OCI-LY1 (cell line): Measurements from ENCODE around the gene NOTO.
"Not testable (repeated sequence)": the region's sequence is repeated elsewhere in the genome, so short reads cannot be mapped to it uniquely, and the experiment has no call there.

Experiments used
- H2AFZ ChIP-seq: fragments of 200-600 bp; sonication (generic), shearing (Covaris generic); 2 replicates; pipeline ENCODE4 v1.6.0; 2014; ENCODE audit warnings: antibody characterized with exemption, mild to moderate bottlenecking, low read length
- H3F3A ChIP-seq: fragments of 200-600 bp; sonication (generic), shearing (Covaris generic); 2 replicates; pipeline ENCODE4 v1.6.0; 2014; ENCODE audit warnings: mild to moderate bottlenecking, antibody characterized with exemption, low read length, moderate library complexity; ENCODE audit not compliant: insufficient read depth
- H3K27ac ChIP-seq: fragments of 200-600 bp; sonication (generic); 2 replicates; pipeline ENCODE4 v1.5.1; 2014; ENCODE audit warnings: low read length, mixed run types, mild to moderate bottlenecking, low read depth; ENCODE audit not compliant: poor library complexity, severe bottlenecking
- H3K27me3 ChIP-seq: fragments of 200-600 bp; sonication (generic); 2 replicates; pipeline ENCODE4 v1.6.0; 2014; ENCODE audit warnings: antibody characterized with exemption, mild to moderate bottlenecking, low read length, moderate library complexity; ENCODE audit not compliant: insufficient read depth
- H3K36me3 ChIP-seq: fragments of 200-600 bp; sonication (generic); 2 replicates; pipeline ENCODE4 v1.6.1; 2014; ENCODE audit warnings: mild to moderate bottlenecking, antibody characterized with exemption, low read length, moderate library complexity, mixed read lengths; ENCODE audit not compliant: insufficient read depth
- H3K4me1 ChIP-seq: fragments of 200-600 bp; sonication (generic); 2 replicates; pipeline ENCODE4 v1.5.1; 2014; ENCODE audit warnings: mild to moderate bottlenecking, low read length, moderate library complexity; ENCODE audit not compliant: insufficient read depth, severe bottlenecking
- H3K4me2 ChIP-seq: fragments of 200-600 bp; sonication (generic), shearing (Covaris generic); 2 replicates; pipeline ENCODE4 v1.6.1; 2014; ENCODE audit warnings: low read length
- H3K4me3 ChIP-seq: fragments of 200-600 bp; sonication (generic); 2 replicates; pipeline ENCODE4 v1.5.1; 2014; ENCODE audit warnings: low read length, low read depth, mild to moderate bottlenecking, mixed read lengths; ENCODE audit not compliant: poor library complexity, severe bottlenecking
- H3K79me2 ChIP-seq: fragments of 200-600 bp; shearing (Covaris generic); 2 replicates; pipeline ENCODE4 v1.6.1; 2016; ENCODE audit warnings: mixed run types, low read length, mixed read lengths; ENCODE audit not compliant: insufficient read depth
- H3K9ac ChIP-seq: fragments of 200-600 bp; sonication (generic), shearing (Covaris generic); 2 replicates; pipeline ENCODE4 v1.6.1; 2014; ENCODE audit warnings: mild to moderate bottlenecking, low read length, mixed read lengths
- H3K9me2 ChIP-seq: fragments of 200-600 bp; sonication (generic), shearing (Covaris generic); 2 replicates; pipeline ENCODE4 v1.6.1; 2014; ENCODE audit warnings: low read depth, mild to moderate bottlenecking, low read length, mixed read lengths
- H3K9me3 ChIP-seq: fragments of 200-600 bp; shearing (Covaris generic); 2 replicates; pipeline ENCODE4 v1.6.1; 2014; ENCODE audit warnings: low read length, mixed read lengths
- H4K20me1 ChIP-seq: fragments of 200-600 bp; sonication (generic), shearing (Covaris generic); 2 replicates; pipeline ENCODE4 v1.6.0; 2016; ENCODE audit warnings: mild to moderate bottlenecking, low read length; ENCODE audit not compliant: insufficient read depth
- CTCF ChIP-seq: fragments of 200-600 bp; sonication (generic), shearing (Covaris generic); IDR thresholded peaks from 2 replicates; pipeline ENCODE4 v1.5.1; 2017; ENCODE audit warnings: mild to moderate bottlenecking, antibody characterized with exemption, low read length, moderate library complexity, mixed read lengths
- EZH2 ChIP-seq: fragments of 200-600 bp; sonication (generic), shearing (Covaris generic); IDR thresholded peaks from 2 replicates; pipeline ENCODE4 v1.8.0; 2017; ENCODE audit warnings: borderline replicate concordance, mixed run types, mild to moderate bottlenecking, antibody characterized with exemption, low read length, moderate library complexity, mixed read lengths

Gene NOTO

DNA sequence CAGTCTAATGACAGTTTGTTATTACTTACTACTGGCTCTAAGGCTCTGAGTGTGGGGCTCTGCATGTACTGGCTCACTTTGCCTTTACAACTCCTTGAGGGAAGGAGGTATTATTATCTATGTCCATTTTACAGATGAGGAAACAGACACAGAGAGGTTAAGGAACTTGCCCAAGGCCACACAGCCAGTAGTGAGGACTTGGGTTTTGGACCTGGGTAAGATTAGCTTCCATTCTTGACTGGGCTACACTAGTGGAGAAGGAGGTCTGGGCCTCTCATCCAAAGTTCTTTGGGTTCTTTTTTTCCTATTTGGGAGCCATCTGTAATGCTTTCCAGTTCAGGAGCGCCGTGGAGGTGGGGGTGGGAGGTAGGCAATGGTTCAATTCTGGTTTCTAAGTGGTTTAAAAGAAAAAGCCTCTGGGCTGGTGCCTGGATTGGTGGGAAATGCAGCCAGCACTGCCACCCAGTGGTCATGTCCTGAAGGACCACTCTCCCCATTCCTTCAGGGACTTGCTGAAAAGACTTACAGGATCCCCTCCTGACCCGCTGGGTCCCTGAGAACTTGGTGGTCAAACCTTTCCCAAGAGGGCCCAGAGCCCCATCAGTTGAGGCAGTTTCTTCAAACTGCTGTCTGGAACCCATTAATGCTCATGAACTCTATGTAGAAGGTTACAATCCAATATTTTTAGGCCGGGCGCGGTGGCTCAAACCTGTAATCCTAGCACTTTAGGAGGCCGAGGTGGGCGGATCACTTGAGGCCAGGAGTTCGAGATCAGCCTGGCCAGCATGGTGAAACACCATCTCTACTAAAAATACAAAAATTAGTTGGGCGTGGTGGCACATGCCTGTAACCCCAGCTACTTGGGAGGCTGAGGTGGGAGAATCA lies 38.6 kb upstream of the NOTO start:
- Histone ChIP-seq H3F3A (no peaks in the 10 kb centered on the region), H4K20me1 (no peaks in the 10 kb centered on the region), H3K9ac (no peak overlapping the region), H3K79me2 (no peaks in the 10 kb centered on the region), H3K9me2 (no peaks in the 10 kb centered on the region), H3K36me3 (no peaks in the 10 kb centered on the region), H3K4me2 (no peak overlapping the region), H3K4me1 (no peaks in the 10 kb centered on the region), H3K9me3 (no peaks in the 10 kb centered on the region), H3K27me3 (0 out of 2 replicates have a peak, but pooled peaks cover 3% of the 10 kb centered on the region), H3K4me3 (no peak overlapping the region), H2AFZ (no peak overlapping the region), H3K27ac (no peak overlapping the region)
- TF ChIP-seq CTCF (peak; percentile 73), EZH2 (no peak)

GRCh38 chr2:73165978-73166377 lies 36.4 kb upstream of the NOTO start:
- not testable (repeated sequence) for H3K4me1 ChIP-seq, H4K20me1 ChIP-seq, H3K27me3 ChIP-seq, H3K79me2 ChIP-seq, H3K36me3 ChIP-seq, H3F3A ChIP-seq, H3K9me3 ChIP-seq, H3K4me3 ChIP-seq, H2AFZ ChIP-seq, H3K9me2 ChIP-seq, H3K4me2 ChIP-seq, H3K9ac ChIP-seq, H3K27ac ChIP-seq

DNA sequence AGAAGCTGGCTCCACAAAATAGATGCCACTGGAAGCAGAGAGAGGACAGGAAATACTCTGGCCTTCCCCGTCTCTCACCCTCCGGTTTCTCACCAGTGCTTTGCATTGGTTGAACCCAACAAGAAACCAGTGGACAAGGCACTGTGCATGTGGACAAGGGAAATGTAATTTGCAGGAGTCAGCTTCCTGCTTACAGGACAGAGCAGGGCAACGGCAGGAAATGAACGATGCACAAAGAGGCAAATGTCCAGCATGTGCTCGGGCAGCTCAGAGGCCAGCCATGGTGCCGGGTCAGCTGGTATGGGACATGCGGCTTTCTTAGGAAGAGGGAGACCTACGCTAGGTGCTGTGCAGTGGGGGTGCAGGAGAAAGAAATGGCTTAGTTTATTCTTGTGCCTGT lies 35.6 kb upstream of the NOTO start:
- not testable (repeated sequence) for H3K4me1 ChIP-seq, H3K4me2 ChIP-seq, H3K27me3 ChIP-seq, H3K9ac ChIP-seq, H3K79me2 ChIP-seq, H3K27ac ChIP-seq, H3K9me3 ChIP-seq, H3K4me3 ChIP-seq, H2AFZ ChIP-seq, H3K36me3 ChIP-seq, H4K20me1 ChIP-seq, H3K9me2 ChIP-seq, H3F3A ChIP-seq

GRCh38 chr2:73168348-73168747 lies 34.0 kb upstream of the NOTO start:
- H3K79me2 ChIP-seq, H3K9ac ChIP-seq, H3K4me1 ChIP-seq, H3K36me3 ChIP-seq, H4K20me1 ChIP-seq, H3K9me3 ChIP-seq, H3K27ac ChIP-seq, H3K27me3 ChIP-seq, H3K4me3 ChIP-seq, H3K4me2 ChIP-seq, H2AFZ ChIP-seq, H3K9me2 ChIP-seq, H3F3A ChIP-seq: not testable (repeated sequence)

DNA sequence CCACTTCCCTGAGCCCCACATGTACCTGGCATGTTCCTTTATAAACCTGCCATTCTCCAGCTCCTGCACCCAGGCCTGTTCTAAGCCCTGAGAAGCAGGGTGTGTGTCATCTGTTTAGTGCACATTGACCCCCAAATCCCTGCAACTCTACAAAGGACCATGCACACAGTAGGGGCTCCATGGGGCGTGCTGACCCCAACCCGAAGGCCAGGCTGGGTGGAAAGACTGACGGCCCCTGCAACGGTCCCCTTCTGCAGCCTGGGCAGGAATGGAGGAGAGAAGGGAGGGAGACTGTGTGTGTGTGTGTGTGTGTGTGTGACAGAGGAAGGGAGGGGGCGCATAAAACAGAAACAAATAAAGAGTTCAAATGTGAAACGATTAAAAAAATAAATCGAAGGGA lies 32.0 kb upstream of the NOTO start:
- H3F3A ChIP-seq, H3K36me3 ChIP-seq, H3K9me2 ChIP-seq, H4K20me1 ChIP-seq, H3K27ac ChIP-seq, H3K4me1 ChIP-seq, H3K4me2 ChIP-seq, H2AFZ ChIP-seq, H3K79me2 ChIP-seq, H3K4me3 ChIP-seq, H3K27me3 ChIP-seq, H3K9me3 ChIP-seq, H3K9ac ChIP-seq: not testable (repeated sequence)
